K562 (cell line): ENCODE data around the gene BMP6. TPM values are rescaled to one million over a fixed set of nuclear protein-coding genes. Genes with fewer than 3 reads are reported as not detected.

Experiments used
- COPS2 ChIP-seq: fragments of 450-650 bp; conservative IDR thresholded peaks from 2 replicates; pipeline ENCODE4 v1.6.1; 2016; ENCODE audit warnings: mild to moderate bottlenecking, moderate library complexity
- ETV1 ChIP-seq: fragments of 450-650 bp; conservative IDR thresholded peaks from 2 replicates; pipeline ENCODE4 v1.6.1; 2016; ENCODE audit warnings: missing genetic modification characterization, control low read depth, low read depth, missing compliant biosample characterization
- MEIS2 ChIP-seq: fragments of 450-650 bp; IDR thresholded peaks from 2 replicates; pipeline ENCODE4 v1.6.1; 2014; ENCODE audit warnings: mild to moderate bottlenecking; ENCODE audit not compliant: partially characterized antibody
- NELFE ChIP-seq: IDR thresholded peaks from 2 replicates; pipeline ENCODE4 v1.6.1; 2011; ENCODE audit warnings: mild to moderate bottlenecking; ENCODE audit not compliant: insufficient read depth, insufficient read length
- NFE2L1 ChIP-seq: fragments of 450-650 bp; IDR thresholded peaks from 2 replicates; pipeline ENCODE4 v1.6.1; 2016; ENCODE audit warnings: missing genetic modification characterization, low read depth, mild to moderate bottlenecking, missing compliant biosample characterization, moderate library complexity, borderline replicate concordance
- NFXL1 ChIP-seq: fragments of 450-650 bp; formaldehyde crosslinking; IDR thresholded peaks from 2 replicates; pipeline ENCODE4 v1.4.0; 2021; ENCODE audit warnings: mild to moderate bottlenecking
- PHB2 ChIP-seq: fragments of 450-650 bp; IDR thresholded peaks from 2 replicates; pipeline ENCODE4 v1.6.1; 2017; ENCODE audit warnings: low read depth
- SETDB1 ChIP-seq: IDR thresholded peaks from one replicate; pipeline ENCODE4 v1.6.1; 2012; ENCODE audit warnings: low read length, control low read depth, inconsistent platforms
- SMARCB1 ChIP-seq: IDR thresholded peaks from 2 replicates; pipeline ENCODE4 v1.6.1; 2011; ENCODE audit warnings: improper control_type of control experiment, low read depth; ENCODE audit not compliant: insufficient read length
- TEAD2 ChIP-seq: fragments of 450-650 bp; IDR thresholded peaks from 2 replicates; pipeline ENCODE4 v1.6.1; 2016; ENCODE audit warnings: missing genetic modification characterization, control low read depth, missing compliant biosample characterization
- TOE1 ChIP-seq, 2 experiments: fragments of 450-650 bp in 1 of 2; sonication (generic) in 1 of 2; formaldehyde crosslinking in 1 of 2; IDR thresholded peaks; 2 replicates each; pipeline versions ENCODE4 v1.7.1 to v1.8.0; 2016 to 2022; ENCODE audit warnings: borderline replicate concordance in 2 of 2, mild to moderate bottlenecking in 2 of 2, antibody characterized with exemption in 1 of 2, inconsistent platforms in 1 of 2, low read depth in 1 of 2, missing genetic modification reagents in 1 of 2, moderate library complexity in 1 of 2
- ZNF224 ChIP-seq: sonication (generic); formaldehyde crosslinking; IDR thresholded peaks from 2 replicates; pipeline ENCODE4 v1.8.0; 2022; ENCODE audit warnings: mild to moderate bottlenecking, missing genetic modification reagents
- ZZZ3 ChIP-seq: fragments of 450-650 bp; IDR thresholded peaks from 2 replicates; pipeline ENCODE4 v1.6.1; 2016; ENCODE audit warnings: antibody characterized with exemption, mild to moderate bottlenecking, moderate library complexity
- polyA plus RNA-seq, 8 experiments: library from polyadenylated mRNA; depleted of rRNA in 4 of 8; stranded (reverse) in 5 of 8; unstranded in 3 of 8; fragments of >200 nt; fragmentation: Nextera tagmentation in 2 of 8; fragmentation: Illumina TruSeq in 1 of 8; extraction: Ambion mirVana in 2 of 8; extraction: Trizol in 1 of 8; gene quantifications; 2 replicates each; pipeline versions ENCODE4 v1.2.1 to v1.2.3, GENCODE V29; 2011 to 2014; ENCODE audit warnings: inconsistent platforms in 1 of 8, missing spikeins in 1 of 8
- total RNA-seq, 7 experiments: library from RNA; depleted of rRNA in 6 of 7; stranded (reverse); fragments of >200 nt in 6 of 7; fragmentation: Illumina TruSeq in 2 of 7; extraction: Trizol in 2 of 7; gene quantifications; 2 replicates each; pipeline versions ENCODE4 v1.2.1 to v1.2.3, GENCODE V29; 2011 to 2021; ENCODE audit warnings: low replicate concordance in 1 of 7
- TF ChIP-seq, protein P1 (sequence below), 2 experiments: fragments of 450-650 bp; IDR thresholded peaks; 2 replicates each; pipeline ENCODE4 v1.6.1; 2018; ENCODE audit warnings: mild to moderate bottlenecking in 2 of 2, low read depth in 1 of 2; ENCODE audit not compliant: partially characterized antibody in 2 of 2
- TF ChIP-seq, protein P2 (sequence below): fragments of 200-400 bp; formaldehyde crosslinking; IDR thresholded peaks from 2 replicates; pipeline ENCODE4 v1.6.1; 2017; ENCODE audit warnings: mild to moderate bottlenecking, low read depth, low read length, moderate library complexity
- TF ChIP-seq, protein P3 (sequence below): fragments of 250-450 bp; sonication (Bioruptor Pico); IDR thresholded peaks from 2 replicates; pipeline ENCODE4 v1.5.0; 2021
- TF ChIP-seq, protein P4 (sequence below): IDR thresholded peaks from 3 replicates; pipeline ENCODE4 v1.6.1; 2011; ENCODE audit warnings: borderline replicate concordance, mild to moderate bottlenecking, moderate library complexity; ENCODE audit not compliant: insufficient read length; ENCODE audit errors: extremely low read depth

The BMP6 gene
- total and polyA plus RNA-seq, 9 of the 15 experiments (the other 6 are each of a cell fraction or from before 2014, with no cell fraction given) = 0.01 to 0.13 (median 0.06) TPM; not detected in 3

DNA sequence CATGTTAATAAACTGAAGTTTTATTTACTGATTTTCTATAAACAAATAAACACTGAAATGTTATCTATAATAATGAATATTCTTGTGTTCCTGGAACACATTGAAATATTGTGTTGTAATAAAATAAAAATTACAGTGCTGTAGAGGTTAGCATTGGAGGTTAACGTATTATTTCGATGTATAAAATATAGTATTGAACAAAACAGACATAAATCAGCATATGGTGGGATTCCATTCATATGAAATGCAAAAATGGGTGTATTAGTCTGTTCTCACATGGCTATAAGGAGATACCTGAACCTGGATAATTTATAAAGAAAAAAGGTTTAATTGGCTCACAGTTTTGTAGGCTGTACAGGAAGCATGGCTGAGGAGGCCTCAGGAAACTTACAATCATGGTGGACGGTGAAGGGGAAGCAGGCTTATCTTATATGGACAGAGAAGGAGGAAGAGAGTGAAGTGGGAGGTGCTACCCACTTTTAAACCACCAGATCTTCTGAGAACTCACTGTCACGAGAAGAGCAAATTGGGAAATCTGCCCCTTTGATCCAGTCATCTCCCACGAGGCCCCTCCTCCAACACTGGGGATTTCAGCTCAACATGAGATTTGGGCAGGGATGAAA, 24.6 kb upstream of the BMP6 start (continued):
- TF ChIP-seq, protein P1, sequence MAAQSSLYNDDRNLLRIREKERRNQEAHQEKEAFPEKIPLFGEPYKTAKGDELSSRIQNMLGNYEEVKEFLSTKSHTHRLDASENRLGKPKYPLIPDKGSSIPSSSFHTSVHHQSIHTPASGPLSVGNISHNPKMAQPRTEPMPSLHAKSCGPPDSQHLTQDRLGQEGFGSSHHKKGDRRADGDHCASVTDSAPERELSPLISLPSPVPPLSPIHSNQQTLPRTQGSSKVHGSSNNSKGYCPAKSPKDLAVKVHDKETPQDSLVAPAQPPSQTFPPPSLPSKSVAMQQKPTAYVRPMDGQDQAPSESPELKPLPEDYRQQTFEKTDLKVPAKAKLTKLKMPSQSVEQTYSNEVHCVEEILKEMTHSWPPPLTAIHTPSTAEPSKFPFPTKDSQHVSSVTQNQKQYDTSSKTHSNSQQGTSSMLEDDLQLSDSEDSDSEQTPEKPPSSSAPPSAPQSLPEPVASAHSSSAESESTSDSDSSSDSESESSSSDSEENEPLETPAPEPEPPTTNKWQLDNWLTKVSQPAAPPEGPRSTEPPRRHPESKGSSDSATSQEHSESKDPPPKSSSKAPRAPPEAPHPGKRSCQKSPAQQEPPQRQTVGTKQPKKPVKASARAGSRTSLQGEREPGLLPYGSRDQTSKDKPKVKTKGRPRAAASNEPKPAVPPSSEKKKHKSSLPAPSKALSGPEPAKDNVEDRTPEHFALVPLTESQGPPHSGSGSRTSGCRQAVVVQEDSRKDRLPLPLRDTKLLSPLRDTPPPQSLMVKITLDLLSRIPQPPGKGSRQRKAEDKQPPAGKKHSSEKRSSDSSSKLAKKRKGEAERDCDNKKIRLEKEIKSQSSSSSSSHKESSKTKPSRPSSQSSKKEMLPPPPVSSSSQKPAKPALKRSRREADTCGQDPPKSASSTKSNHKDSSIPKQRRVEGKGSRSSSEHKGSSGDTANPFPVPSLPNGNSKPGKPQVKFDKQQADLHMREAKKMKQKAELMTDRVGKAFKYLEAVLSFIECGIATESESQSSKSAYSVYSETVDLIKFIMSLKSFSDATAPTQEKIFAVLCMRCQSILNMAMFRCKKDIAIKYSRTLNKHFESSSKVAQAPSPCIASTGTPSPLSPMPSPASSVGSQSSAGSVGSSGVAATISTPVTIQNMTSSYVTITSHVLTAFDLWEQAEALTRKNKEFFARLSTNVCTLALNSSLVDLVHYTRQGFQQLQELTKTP (IDR thresholded peaks at IDR 0.05; ENCODE audit: low read depth in 1 of 2, partially characterized antibody in 2 of 2) = no peak
- no peak for TF ChIP-seq COPS2
- no peak for TF ChIP-seq NELFE
- peak; percentile 80 for TF ChIP-seq ETV1 (tag)
- TF ChIP-seq SMARCB1 = no peak
- TF ChIP-seq TOE1 (IDR thresholded peaks at IDR 0.05; ENCODE audit: borderline replicate concordance) = peak; percentile 70; the same call in 1 of the 2 replicates
- no peak for TF ChIP-seq TOE1 (CRISPR knock-in tag; IDR thresholded peaks at IDR 0.05; ENCODE audit: borderline replicate concordance, low read depth)
- no peak for TF ChIP-seq SETDB1
- no peak for TF ChIP-seq PHB2
- TF ChIP-seq TEAD2 = no peak
- no peak for TF ChIP-seq MEIS2
- TF ChIP-seq, protein P2, sequence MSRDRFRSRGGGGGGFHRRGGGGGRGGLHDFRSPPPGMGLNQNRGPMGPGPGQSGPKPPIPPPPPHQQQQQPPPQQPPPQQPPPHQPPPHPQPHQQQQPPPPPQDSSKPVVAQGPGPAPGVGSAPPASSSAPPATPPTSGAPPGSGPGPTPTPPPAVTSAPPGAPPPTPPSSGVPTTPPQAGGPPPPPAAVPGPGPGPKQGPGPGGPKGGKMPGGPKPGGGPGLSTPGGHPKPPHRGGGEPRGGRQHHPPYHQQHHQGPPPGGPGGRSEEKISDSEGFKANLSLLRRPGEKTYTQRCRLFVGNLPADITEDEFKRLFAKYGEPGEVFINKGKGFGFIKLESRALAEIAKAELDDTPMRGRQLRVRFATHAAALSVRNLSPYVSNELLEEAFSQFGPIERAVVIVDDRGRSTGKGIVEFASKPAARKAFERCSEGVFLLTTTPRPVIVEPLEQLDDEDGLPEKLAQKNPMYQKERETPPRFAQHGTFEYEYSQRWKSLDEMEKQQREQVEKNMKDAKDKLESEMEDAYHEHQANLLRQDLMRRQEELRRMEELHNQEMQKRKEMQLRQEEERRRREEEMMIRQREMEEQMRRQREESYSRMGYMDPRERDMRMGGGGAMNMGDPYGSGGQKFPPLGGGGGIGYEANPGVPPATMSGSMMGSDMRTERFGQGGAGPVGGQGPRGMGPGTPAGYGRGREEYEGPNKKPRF = no peak
- no peak for TF ChIP-seq NFE2L1
- no peak for TF ChIP-seq NFXL1 (CRISPR knock-in tag)
- TF ChIP-seq ZZZ3 = no peak
- TF ChIP-seq, protein P3, sequence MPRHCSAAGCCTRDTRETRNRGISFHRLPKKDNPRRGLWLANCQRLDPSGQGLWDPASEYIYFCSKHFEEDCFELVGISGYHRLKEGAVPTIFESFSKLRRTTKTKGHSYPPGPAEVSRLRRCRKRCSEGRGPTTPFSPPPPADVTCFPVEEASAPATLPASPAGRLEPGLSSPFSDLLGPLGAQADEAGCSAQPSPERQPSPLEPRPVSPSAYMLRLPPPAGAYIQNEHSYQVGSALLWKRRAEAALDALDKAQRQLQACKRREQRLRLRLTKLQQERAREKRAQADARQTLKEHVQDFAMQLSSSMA (CRISPR knock-in tag) = no peak
- TF ChIP-seq, protein P4, sequence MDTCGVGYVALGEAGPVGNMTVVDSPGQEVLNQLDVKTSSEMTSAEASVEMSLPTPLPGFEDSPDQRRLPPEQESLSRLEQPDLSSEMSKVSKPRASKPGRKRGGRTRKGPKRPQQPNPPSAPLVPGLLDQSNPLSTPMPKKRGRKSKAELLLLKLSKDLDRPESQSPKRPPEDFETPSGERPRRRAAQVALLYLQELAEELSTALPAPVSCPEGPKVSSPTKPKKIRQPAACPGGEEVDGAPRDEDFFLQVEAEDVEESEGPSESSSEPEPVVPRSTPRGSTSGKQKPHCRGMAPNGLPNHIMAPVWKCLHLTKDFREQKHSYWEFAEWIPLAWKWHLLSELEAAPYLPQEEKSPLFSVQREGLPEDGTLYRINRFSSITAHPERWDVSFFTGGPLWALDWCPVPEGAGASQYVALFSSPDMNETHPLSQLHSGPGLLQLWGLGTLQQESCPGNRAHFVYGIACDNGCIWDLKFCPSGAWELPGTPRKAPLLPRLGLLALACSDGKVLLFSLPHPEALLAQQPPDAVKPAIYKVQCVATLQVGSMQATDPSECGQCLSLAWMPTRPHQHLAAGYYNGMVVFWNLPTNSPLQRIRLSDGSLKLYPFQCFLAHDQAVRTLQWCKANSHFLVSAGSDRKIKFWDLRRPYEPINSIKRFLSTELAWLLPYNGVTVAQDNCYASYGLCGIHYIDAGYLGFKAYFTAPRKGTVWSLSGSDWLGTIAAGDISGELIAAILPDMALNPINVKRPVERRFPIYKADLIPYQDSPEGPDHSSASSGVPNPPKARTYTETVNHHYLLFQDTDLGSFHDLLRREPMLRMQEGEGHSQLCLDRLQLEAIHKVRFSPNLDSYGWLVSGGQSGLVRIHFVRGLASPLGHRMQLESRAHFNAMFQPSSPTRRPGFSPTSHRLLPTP = no peak
- no peak for TF ChIP-seq ZNF224 (CRISPR knock-in tag)
